SK-N-SH treated with all-trans-retinoic acid at 6 μM for 48 hours (cell line): Measurements from ENCODE around the gene ADAMTS18.

ENCODE experiments used
- ATAC-seq: fragments of 200-7000 bp; cut with Tn5 transposase; 3 replicates; pipeline ENCODE4 v1.9.1; 2020; ENCODE audit warnings: mild to moderate bottlenecking, moderate library complexity
- ARNTL ChIP-seq: fragments of 450-650 bp; formaldehyde crosslinking; IDR thresholded peaks from 2 replicates; pipeline ENCODE4 v1.5.0; 2020; ENCODE audit warnings: low read depth, mild to moderate bottlenecking, moderate library complexity, borderline replicate concordance
- BACH2 ChIP-seq: fragments of 250-450 bp; sonication (Bioruptor Pico); IDR thresholded peaks from 2 replicates; pipeline ENCODE4 v1.9.0; 2021; ENCODE audit warnings: mild to moderate bottlenecking, borderline replicate concordance
- CSDC2 ChIP-seq: fragments of 250-450 bp; sonication (Bioruptor Pico); IDR thresholded peaks from 2 replicates; pipeline ENCODE4 v1.5.0; 2020; ENCODE audit warnings: mild to moderate bottlenecking, moderate library complexity
- ESRRG ChIP-seq: fragments of 250-450 bp; sonication (Bioruptor Pico); IDR thresholded peaks from 2 replicates; pipeline ENCODE4 v1.6.1; 2021; ENCODE audit warnings: mild to moderate bottlenecking
- GLIS3 ChIP-seq: fragments of 250-450 bp; sonication (Bioruptor Pico); IDR thresholded peaks from 2 replicates; pipeline ENCODE4 v1.5.0; 2020; ENCODE audit warnings: mild to moderate bottlenecking, moderate library complexity
- ISL1 ChIP-seq: fragments of 250-450 bp; sonication (Bioruptor Pico); IDR thresholded peaks from 2 replicates; pipeline ENCODE4 v2.1.2; 2022; ENCODE audit warnings: mild to moderate bottlenecking, moderate library complexity
- OSR1 ChIP-seq: fragments of 250-450 bp; sonication (Bioruptor Pico); IDR thresholded peaks from 2 replicates; pipeline ENCODE4 v1.8.0; 2022; ENCODE audit warnings: moderate library complexity, mild to moderate bottlenecking, inconsistent platforms
- PPARA ChIP-seq: fragments of 250-450 bp; sonication (Bioruptor Pico); IDR thresholded peaks from 2 replicates; pipeline ENCODE4 v1.5.0; 2020; ENCODE audit warnings: mild to moderate bottlenecking, borderline replicate concordance
- RARB ChIP-seq: fragments of 250-450 bp; sonication (Bioruptor Pico); IDR thresholded peaks from 2 replicates; pipeline ENCODE4 v1.8.0; 2021; ENCODE audit warnings: mild to moderate bottlenecking, moderate library complexity
- SNAI2 ChIP-seq: fragments of 250-450 bp; sonication (Bioruptor Pico); IDR thresholded peaks from 2 replicates; pipeline ENCODE4 v1.5.0; 2020; ENCODE audit warnings: mild to moderate bottlenecking, moderate library complexity
- TCF4 ChIP-seq: fragments of 250-450 bp; sonication (Bioruptor Pico); IDR thresholded peaks from 2 replicates; pipeline ENCODE4 v1.8.0; 2021; ENCODE audit warnings: mild to moderate bottlenecking, moderate library complexity, borderline replicate concordance
- TOX ChIP-seq: fragments of 250-450 bp; sonication (Bioruptor Pico); IDR thresholded peaks from 2 replicates; pipeline ENCODE4 v1.8.0; 2021; ENCODE audit warnings: mild to moderate bottlenecking, moderate library complexity, borderline replicate concordance
- ZC3H10 ChIP-seq: fragments of 250-450 bp; sonication (Bioruptor Pico); IDR thresholded peaks from 2 replicates; pipeline ENCODE4 v1.5.1; 2021; ENCODE audit warnings: mild to moderate bottlenecking, moderate library complexity
- ZFP3 ChIP-seq: fragments of 250-450 bp; sonication (Bioruptor Pico); IDR thresholded peaks from 2 replicates; pipeline ENCODE4 v1.5.0; 2020; ENCODE audit warnings: mild to moderate bottlenecking, moderate library complexity
- ZFP30 ChIP-seq: fragments of 450-650 bp; formaldehyde crosslinking; IDR thresholded peaks from 2 replicates; pipeline ENCODE4 v1.5.0; 2022; ENCODE audit warnings: mild to moderate bottlenecking, moderate library complexity
- ZNF565 ChIP-seq: fragments of 450-650 bp; formaldehyde crosslinking; conservative IDR thresholded peaks from 2 replicates; pipeline ENCODE4 v1.5.0; 2020; ENCODE audit warnings: low read depth, mild to moderate bottlenecking, moderate library complexity
- ZNF70 ChIP-seq: fragments of 450-650 bp; formaldehyde crosslinking; IDR thresholded peaks from 2 replicates; pipeline ENCODE4 v1.5.0; 2020; ENCODE audit warnings: mild to moderate bottlenecking, moderate library complexity
- ZNF8 ChIP-seq: fragments of 450-650 bp; formaldehyde crosslinking; IDR thresholded peaks from 2 replicates; pipeline ENCODE4 v1.5.0; 2020; ENCODE audit warnings: mild to moderate bottlenecking, moderate library complexity
- TF ChIP-seq, protein P1 (sequence below): fragments of 250-450 bp; sonication (Bioruptor Pico); IDR thresholded peaks from 2 replicates; pipeline ENCODE4 v1.8.0; 2021; ENCODE audit warnings: low read depth, mild to moderate bottlenecking, moderate library complexity, borderline replicate concordance
- TF ChIP-seq, protein P2 (sequence below): fragments of 250-450 bp; sonication (Bioruptor Pico); IDR thresholded peaks from 2 replicates; pipeline ENCODE4 v1.5.1; 2021; ENCODE audit warnings: mild to moderate bottlenecking, moderate library complexity
- TF ChIP-seq, protein P3 (sequence below): fragments of 250-450 bp; sonication (Bioruptor Pico); IDR thresholded peaks from 2 replicates; pipeline ENCODE4 v1.5.1; 2020; ENCODE audit warnings: low read depth, mild to moderate bottlenecking, moderate library complexity
- TF ChIP-seq, protein P4 (sequence below): fragments of 250-450 bp; sonication (Bioruptor Pico); IDR thresholded peaks from 2 replicates; pipeline ENCODE4 v1.5.0; 2020; ENCODE audit warnings: mild to moderate bottlenecking, moderate library complexity
- TF ChIP-seq, protein P5 (sequence below): fragments of 250-450 bp; sonication (Bioruptor Pico); IDR thresholded peaks from 2 replicates; pipeline ENCODE4 v1.8.0; 2020; ENCODE audit warnings: mild to moderate bottlenecking, moderate library complexity, borderline replicate concordance

The ADAMTS18 gene

DNA sequence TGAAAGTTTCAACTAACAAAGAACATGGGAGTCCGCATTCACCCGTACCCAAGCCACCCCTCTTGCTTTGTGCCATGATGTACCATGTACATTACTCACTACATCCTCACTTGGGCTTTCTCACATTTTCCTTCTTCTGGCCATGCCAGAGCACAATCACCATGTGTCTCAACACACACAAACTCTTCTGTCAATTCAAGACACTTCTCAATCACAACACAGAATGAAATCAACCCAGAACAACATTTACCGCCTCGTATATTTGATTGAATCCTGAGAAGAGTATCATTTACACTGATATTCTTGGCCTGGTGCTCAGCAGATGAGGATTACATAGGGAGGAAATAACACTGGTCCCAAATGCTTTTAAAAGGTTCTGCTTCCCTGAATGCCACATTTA is 4.5 kb downstream of the ADAMTS18 start:
- ATAC-seq = no peak

DNA sequence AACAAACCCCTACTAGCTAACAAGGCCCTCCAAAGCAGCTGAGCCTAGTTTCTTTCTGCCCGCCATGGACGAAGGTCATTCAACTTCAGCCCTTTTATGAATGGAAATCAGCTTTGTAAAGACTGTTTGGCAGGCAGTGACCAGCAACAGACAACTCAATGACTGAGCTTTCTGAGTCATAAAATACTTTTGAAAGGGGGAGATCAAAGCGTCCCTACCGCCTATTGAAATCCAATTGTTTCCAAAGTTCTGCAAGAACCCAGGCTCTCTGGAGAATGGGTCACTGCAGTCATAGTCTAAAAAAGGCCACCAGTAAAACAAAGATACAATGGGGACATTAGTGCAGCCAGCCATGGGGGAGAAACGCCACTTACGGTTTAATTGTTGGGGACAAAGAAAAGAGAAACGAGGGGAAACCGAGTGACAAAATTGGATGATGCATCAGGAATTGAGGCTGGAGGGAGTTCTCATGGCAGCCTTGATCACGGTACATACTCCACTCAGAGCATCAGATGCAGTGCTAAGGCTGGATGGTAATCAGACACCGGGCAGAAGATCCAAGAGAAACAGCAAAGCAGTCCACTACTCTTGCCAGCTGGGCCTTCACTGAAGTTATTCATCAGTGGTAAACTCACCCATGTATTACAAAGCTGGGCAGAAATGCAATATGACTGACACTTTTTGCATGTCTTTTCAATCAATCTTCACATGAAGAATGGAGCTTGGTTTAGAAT is 9.8 kb downstream of the ADAMTS18 start:
- no peak for TF ChIP-seq SNAI2 (CRISPR knock-in tag)
- no peak for TF ChIP-seq GLIS3
- TF ChIP-seq, protein P1, sequence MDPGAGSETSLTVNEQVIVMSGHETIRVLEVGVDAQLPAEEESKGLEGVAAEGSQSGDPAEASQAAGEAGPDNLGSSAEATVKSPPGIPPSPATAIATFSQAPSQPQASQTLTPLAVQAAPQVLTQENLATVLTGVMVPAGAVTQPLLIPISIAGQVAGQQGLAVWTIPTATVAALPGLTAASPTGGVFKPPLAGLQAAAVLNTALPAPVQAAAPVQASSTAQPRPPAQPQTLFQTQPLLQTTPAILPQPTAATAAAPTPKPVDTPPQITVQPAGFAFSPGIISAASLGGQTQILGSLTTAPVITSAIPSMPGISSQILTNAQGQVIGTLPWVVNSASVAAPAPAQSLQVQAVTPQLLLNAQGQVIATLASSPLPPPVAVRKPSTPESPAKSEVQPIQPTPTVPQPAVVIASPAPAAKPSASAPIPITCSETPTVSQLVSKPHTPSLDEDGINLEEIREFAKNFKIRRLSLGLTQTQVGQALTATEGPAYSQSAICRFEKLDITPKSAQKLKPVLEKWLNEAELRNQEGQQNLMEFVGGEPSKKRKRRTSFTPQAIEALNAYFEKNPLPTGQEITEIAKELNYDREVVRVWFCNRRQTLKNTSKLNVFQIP (CRISPR knock-in tag) = no peak
- TF ChIP-seq, protein P2, sequence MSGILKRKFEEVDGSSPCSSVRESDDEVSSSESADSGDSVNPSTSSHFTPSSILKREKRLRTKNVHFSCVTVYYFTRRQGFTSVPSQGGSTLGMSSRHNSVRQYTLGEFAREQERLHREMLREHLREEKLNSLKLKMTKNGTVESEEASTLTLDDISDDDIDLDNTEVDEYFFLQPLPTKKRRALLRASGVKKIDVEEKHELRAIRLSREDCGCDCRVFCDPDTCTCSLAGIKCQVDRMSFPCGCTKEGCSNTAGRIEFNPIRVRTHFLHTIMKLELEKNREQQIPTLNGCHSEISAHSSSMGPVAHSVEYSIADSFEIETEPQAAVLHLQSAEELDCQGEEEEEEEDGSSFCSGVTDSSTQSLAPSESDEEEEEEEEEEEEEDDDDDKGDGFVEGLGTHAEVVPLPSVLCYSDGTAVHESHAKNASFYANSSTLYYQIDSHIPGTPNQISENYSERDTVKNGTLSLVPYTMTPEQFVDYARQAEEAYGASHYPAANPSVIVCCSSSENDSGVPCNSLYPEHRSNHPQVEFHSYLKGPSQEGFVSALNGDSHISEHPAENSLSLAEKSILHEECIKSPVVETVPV (CRISPR knock-in tag) = no peak
- TF ChIP-seq ESRRG (CRISPR knock-in tag) = no peak
- no peak for TF ChIP-seq BACH2
- no peak for TF ChIP-seq ISL1 (CRISPR knock-in tag)
- TF ChIP-seq OSR1 (CRISPR knock-in tag) = no peak
- no peak for TF ChIP-seq ZFP3 (CRISPR knock-in tag)
- TF ChIP-seq ZC3H10 = no peak
- TF ChIP-seq ZFP30 (CRISPR knock-in tag) = no peak
- TF ChIP-seq ARNTL = no peak
- TF ChIP-seq PPARA (CRISPR knock-in tag) = no peak
- no peak for TF ChIP-seq TCF4 (CRISPR knock-in tag)
- TF ChIP-seq ZNF8 (CRISPR knock-in tag) = no peak
- TF ChIP-seq CSDC2 (CRISPR knock-in tag) = no peak
- no peak for TF ChIP-seq ZNF70

More for the DNA sequence above, 4.5 kb downstream of the ADAMTS18 start:
- TF ChIP-seq ZC3H10 (no peak), OSR1 (CRISPR knock-in tag) (no peak), ISL1 (CRISPR knock-in tag) (no peak), ZNF565 (CRISPR knock-in tag) (no peak), TOX (CRISPR knock-in tag) (no peak), TCF4 (CRISPR knock-in tag) (no peak), RARB (CRISPR knock-in tag) (no peak), ZNF8 (CRISPR knock-in tag) (no peak), ZNF70 (no peak), ESRRG (CRISPR knock-in tag) (no peak), ZFP30 (CRISPR knock-in tag) (no peak), ARNTL (no peak)
- TF ChIP-seq, protein P3, sequence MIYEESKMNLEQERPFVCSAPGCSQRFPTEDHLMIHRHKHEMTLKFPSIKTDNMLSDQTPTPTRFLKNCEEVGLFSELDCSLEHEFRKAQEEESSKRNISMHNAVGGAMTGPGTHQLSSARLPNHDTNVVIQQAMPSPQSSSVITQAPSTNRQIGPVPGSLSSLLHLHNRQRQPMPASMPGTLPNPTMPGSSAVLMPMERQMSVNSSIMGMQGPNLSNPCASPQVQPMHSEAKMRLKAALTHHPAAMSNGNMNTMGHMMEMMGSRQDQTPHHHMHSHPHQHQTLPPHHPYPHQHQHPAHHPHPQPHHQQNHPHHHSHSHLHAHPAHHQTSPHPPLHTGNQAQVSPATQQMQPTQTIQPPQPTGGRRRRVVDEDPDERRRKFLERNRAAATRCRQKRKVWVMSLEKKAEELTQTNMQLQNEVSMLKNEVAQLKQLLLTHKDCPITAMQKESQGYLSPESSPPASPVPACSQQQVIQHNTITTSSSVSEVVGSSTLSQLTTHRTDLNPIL = no peak
- TF ChIP-seq, protein P4, sequence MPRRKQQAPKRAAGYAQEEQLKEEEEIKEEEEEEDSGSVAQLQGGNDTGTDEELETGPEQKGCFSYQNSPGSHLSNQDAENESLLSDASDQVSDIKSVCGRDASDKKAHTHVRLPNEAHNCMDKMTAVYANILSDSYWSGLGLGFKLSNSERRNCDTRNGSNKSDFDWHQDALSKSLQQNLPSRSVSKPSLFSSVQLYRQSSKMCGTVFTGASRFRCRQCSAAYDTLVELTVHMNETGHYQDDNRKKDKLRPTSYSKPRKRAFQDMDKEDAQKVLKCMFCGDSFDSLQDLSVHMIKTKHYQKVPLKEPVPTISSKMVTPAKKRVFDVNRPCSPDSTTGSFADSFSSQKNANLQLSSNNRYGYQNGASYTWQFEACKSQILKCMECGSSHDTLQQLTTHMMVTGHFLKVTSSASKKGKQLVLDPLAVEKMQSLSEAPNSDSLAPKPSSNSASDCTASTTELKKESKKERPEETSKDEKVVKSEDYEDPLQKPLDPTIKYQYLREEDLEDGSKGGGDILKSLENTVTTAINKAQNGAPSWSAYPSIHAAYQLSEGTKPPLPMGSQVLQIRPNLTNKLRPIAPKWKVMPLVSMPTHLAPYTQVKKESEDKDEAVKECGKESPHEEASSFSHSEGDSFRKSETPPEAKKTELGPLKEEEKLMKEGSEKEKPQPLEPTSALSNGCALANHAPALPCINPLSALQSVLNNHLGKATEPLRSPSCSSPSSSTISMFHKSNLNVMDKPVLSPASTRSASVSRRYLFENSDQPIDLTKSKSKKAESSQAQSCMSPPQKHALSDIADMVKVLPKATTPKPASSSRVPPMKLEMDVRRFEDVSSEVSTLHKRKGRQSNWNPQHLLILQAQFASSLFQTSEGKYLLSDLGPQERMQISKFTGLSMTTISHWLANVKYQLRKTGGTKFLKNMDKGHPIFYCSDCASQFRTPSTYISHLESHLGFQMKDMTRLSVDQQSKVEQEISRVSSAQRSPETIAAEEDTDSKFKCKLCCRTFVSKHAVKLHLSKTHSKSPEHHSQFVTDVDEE (CRISPR knock-in tag) = no peak
- TF ChIP-seq, protein P1 (CRISPR knock-in tag) = no peak
- TF ChIP-seq, protein P5, sequence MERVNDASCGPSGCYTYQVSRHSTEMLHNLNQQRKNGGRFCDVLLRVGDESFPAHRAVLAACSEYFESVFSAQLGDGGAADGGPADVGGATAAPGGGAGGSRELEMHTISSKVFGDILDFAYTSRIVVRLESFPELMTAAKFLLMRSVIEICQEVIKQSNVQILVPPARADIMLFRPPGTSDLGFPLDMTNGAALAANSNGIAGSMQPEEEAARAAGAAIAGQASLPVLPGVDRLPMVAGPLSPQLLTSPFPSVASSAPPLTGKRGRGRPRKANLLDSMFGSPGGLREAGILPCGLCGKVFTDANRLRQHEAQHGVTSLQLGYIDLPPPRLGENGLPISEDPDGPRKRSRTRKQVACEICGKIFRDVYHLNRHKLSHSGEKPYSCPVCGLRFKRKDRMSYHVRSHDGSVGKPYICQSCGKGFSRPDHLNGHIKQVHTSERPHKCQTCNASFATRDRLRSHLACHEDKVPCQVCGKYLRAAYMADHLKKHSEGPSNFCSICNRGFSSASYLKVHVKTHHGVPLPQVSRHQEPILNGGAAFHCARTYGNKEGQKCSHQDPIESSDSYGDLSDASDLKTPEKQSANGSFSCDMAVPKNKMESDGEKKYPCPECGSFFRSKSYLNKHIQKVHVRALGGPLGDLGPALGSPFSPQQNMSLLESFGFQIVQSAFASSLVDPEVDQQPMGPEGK (CRISPR knock-in tag) = no peak
- TF ChIP-seq, all 23 proteins: peak for 0

More for the DNA sequence above, 9.8 kb downstream of the ADAMTS18 start:
- ATAC-seq = no peak
